ENCODE measurements around the gene PLN. TPM values are rescaled to one million over a fixed set of nuclear protein-coding genes. Genes with fewer than 3 reads are reported as not detected.

PLN gene
- not detected in 2 replicates for total RNA-seq

DNA sequence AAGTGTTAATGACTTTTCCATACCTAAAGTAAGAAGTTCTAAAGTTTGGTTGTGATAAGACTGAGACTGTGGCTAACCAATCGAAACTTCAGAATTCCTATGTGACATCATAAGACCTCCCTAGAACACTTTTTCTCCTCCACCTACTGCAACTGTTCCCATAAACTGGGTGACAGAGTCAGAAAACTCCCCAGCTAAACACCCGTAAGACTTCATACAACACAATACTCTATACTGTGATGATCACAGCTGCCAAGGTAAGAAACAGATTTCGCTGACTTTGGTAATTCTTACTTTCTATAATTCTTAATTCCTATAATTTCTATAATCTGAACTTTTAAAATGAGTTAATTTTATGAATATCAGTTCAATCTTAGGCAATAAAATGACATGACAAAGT lies at the start of gene PLN:
TSS of gene PLN (plus strand) at position 161 of the 400 bp plus-strand sequence. CDS start 10,626 bp downstream, outside the sequence.
- no peak for DNase-seq (ENCODE audit: low read depth in 2 of 2)

DNA sequence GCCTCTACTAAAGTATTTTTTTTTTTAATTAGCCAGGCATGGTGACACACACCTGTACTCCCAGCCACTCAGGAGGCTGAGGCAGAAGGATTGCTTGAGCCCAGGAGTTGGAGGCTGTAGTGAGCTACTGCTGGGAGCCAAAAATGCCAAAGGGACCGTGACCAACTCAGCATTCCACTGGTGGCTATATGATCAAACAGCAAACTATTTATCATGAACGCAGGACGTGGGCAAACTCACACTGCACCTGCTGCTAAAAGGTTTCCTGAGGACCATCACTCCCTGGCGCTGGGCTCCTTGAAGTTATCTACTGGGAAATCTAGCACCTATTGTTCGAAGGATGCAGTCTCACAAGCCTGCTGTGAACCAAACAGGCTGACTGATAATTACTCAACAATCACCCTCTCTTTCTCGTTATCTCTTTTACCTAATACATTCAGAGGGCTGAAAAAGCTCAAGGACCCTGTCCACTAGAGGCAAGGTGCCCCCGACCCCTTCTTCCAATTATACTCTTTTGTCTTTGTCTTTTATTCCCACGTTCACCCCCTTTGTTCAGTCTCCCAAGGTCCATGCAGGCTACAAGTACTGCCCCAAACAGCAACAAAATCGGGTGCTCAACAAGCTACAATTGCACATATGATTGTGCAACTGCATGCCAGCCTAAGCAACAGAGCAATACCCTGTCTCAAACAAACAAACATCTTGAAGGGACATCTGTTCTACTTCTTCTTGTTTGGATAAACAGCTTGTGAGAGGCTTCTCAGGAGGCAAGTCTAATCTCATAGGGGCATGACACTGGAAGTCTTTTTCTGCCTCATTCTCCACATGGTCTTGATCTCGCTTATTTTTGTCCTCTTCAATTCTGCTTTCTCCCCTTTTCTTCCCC lies 47.7 kb upstream of the PLN start:
- no peak for DNase-seq (ENCODE audit: low read depth in 2 of 2)

DNA sequence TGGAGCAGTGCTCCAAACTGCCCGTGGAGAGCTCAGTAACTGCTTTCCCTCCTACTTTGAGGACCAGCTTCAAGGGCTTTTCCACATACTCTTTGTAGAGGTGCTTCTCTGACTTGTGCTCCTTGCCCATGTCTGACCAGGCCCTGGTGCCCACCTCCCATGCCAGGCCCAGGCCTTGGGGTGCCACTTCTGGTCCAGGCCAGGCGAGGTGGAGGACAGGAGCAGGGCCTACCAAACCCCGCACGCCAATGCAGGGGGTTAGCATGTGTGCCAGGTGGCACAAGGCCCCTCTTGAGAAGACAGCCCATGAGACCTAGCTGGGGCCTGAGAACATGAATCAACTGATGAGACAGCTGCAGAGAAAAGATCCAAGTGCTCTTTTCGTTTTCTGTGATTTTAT lies 47.0 kb upstream of the PLN start:
- no peak for DNase-seq (ENCODE audit: low read depth in 2 of 2)

DNA sequence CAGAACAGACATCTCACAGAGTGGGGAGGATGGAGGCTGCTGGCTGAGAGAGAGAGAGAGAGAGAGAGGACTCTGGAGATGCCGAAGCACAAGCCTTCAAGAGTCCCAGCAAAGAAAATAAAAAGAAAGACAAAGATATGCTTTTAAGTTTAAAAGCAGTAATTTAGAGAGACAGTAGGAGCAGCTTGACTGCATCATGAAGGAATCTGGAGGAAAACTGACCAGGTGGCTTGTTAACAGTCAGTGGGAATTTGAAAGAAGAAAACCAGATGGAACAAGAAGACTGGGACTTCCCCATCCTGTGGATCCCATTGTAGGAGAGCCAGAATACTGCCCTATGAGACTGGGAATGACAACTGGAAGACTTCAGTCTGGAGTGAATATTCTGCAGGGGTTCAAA lies 46.3 kb upstream of the PLN start:
- DNase-seq (ENCODE audit: low read depth in 2 of 2) = no peak

DNA sequence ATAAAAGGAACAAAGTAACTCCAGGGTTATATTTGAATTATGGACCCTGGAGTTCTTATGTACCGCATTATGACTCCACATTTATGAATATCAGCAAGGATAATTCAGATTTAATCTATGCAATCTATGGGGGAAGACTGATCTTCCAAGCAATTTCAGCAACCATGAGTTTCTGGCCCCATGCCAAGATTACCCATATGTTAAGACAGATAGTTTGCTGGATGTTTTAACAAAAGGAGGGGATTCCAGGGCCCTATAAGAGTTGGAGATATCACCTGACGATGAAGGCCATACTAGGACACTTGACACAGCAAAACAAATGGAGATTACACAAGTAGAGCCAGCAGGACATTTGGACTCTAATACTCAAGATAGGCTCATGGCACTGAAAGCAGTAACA lies 45.9 kb upstream of the PLN start:
- DNase-seq (ENCODE audit: low read depth in 2 of 2) = no peak

DNA sequence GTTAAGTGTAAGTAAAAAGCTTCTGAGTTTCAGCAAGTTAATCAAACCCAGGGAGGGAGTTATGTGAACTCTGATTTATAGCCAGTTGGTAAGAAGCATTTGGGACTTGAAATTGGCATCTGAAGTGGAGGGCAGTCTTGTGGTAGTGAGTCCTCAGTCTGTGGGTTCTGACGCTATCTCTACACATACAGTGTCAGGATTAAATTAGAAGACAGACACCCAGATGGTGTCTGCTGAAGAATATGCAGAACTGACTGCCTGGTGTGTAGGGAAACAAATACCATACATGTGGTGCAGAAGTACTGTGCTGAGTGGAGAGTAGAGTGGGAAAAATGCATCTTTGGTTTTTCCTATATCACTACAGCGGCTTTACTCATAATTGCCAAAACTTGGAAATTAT lies 43.5 kb upstream of the PLN start:
- no peak for DNase-seq (ENCODE audit: low read depth in 2 of 2)

DNA sequence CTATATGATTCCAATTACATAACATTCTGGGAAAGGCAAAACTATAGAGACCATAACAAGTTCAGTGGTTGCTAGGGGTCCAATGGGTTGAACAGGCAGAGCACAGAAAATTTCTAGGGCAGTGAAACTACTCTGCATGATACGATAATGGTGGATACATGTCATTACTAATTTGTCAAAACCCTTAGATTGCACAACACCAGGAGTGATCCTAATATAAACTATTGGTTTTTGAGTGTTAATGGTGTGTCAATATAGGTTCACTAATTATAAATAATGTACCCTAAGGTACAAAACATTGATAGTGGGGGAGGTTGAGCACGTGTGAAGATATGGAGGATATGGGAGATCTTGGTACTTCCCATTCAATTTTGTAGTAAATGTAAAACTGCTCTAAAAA lies 42.4 kb upstream of the PLN start:
- DNase-seq (ENCODE audit: low read depth in 2 of 2) = no peak

DNA sequence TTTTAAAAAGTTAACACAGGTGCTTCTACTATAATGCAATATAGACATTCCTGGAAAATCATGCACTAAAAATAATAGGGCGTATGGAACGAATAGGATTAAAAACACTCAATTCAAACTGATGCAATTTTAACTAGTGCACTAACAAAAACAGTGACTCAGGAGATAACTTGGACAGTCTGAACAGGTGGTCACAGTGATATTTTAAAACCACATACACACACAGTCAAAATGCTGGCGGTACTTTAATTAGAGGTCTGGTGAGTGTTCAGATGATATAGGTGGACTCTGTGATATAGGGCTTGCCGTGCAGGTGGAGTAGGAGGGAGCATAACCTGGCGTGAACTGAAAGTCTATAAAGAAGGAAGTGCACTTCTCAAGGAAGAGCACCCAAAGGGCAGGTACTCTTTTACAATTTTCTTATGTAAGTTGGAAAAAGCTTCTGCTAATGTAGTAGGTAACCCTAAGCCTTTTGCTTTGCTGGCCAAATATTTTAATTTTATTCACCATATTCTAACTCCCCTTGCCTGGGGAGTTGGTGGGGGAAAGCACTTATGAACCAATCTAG lies 41.9 kb upstream of the PLN start:
- no peak for DNase-seq (ENCODE audit: low read depth in 2 of 2)

DNA sequence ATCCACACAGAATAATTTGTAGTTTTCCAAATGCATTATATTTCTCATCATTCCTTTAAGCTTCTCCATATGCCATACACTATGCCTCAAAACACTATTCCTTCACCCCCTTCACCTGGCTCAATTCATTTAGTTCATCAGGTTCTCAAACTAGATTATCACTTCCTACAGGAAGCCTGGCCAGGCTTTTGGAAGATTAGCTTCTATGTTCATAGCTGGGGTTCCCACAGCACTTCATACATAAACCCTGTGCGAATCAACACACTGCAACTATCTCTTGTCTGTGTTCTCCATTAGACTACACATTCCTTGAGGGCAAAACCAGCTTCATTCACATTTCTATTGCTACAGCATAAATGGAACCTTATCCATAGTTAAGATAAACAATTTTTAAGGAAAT lies 40.5 kb upstream of the PLN start:
- peak; percentile 7 to 54 for DNase-seq (ENCODE audit: low read depth in 2 of 2)

DNA sequence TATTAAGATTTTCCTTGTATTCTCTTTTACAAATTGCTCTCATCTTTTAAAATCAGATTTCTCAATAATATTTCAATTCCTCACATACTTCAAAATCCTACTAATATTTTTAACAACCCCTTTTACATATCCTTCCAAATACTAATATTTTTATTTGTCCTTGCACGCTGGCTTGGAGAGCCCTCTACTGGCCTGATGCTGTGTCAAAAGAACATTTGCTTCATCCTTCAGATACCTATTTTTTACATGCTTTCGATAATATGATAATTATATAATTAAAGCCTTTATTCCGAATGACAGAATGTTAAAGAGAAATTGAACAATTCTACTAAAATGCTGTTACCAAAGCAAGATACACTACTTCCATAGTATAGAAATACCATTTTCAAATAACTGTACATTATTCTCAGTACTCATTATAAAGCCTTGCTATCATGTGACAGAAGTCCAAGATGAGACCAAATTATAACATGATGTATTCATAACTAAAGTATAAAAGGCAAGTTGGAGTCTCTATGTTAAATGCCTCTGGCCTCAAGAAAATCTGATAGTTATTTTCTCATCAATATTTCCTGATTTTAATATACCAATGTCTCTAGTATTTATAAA lies 39.0 kb upstream of the PLN start:
- peak; percentile 36 to 64 for DNase-seq (ENCODE audit: low read depth in 2 of 2)

DNA sequence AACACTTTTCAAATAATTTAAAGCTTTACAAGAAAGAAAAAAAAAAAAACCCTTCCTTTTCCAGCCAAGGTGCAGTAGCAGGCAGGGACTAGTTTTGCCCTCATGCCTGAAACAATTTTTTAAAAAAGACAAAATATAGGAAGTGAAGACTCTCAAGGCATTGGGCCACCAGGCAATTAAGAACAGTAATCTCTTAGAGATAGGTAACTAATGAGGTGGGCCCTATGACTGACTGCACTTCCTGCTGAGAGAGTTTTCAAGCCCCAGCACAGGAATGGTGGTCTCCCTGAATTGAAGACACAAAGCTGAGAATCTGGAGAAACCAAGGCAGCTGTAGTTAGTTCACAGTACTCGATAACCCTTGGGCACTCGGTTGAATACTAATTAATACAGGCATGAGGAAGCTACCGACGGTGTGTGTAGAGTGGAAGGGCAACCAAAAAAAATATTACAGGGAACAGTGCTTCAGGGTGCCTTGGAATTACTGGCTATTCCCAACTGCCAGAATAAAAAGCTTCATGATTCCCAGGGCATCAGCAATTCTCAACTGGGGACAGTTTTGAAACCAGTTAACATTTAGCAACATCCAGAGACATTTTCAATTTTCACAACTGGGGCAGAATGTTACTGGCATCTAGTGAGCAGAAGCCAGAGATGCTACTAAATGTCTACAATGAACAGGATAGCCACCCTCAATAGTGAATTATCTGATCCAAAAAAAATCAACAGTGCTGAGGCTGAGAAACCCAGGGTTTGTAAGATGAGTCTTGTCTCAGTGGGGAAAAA lies 36.0 kb upstream of the PLN start:
- DNase-seq (ENCODE audit: low read depth in 2 of 2) = no peak

DNA sequence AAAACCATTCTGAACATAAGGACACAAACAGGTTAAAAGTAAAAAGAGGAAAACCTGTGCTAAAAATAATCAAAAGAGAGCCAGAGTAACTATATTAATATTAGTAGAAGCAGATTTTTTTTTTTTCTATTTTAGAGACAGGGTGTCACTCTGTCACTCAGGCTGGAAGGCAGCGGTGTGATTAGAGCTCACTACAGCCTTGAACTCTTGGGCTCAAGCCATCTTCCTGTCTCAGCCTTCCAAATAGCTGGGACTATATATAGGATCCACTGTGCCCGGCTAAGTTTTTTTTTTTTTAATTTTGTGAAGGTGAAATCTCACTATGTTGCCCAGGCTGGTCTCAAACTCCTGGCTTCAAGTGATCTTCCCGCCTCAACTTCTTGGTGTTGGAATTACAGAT lies 33.4 kb upstream of the PLN start:
- DNase-seq (ENCODE audit: low read depth in 2 of 2) = no peak

DNA sequence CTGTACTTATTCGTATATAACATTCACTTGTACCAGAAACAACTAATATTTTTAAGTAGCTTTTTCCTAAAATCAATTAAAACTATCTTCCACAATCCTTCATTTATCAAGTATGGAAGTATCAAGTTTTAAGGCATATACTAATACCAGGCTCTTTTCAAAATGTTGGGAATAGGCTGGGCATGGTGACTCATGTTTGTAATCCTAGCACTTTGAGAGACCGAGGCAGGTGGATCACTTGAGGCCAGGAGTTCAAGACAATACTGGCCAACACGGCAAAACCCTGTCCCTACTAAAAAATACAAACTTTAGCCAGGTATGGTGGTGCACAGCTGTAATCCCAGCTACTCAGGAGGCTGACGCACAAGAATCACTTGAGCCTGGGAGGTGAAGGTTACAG lies 25.7 kb upstream of the PLN start:
- no peak for DNase-seq (ENCODE audit: low read depth in 2 of 2)

DNA sequence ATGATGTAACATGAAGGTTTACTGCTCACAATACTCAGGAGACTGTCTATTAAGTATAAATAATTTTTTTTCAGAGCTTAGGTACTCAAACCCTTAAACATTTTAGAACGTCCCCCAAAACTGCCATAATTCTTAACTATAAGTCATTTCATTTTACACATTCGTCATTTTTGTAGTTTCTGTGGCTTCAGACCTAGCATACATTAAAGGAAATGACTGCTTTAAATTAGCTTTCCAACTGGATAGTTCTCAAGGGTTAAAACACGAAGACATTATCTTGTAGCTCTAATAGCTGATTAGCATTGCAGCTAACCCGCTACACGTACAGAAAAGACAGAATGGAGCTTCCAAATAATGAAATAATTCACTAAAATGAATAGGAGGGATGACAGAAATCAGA lies 24.9 kb upstream of the PLN start:
- no peak for DNase-seq (ENCODE audit: low read depth in 2 of 2)

DNA sequence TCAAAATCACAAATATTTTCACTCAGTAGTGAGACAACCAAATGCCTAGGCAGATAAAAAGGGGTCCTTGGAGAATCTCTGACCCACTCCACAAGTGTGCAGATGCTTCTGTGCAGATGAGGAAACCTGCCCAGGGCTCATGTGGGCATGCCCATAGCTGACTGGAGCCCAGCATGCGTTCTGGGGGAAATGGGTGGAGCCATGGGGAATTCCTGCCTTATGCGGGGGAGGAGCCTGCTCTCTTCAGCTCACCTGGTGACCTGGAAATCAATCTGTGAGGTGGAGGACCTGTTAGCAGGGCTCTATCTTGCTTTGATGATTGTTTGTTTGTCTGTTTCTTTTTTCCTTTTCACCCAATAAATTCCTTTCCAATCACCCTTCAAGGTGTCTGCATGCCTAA lies 23.4 kb upstream of the PLN start:
- DNase-seq (ENCODE audit: low read depth in 2 of 2) = no peak

DNA sequence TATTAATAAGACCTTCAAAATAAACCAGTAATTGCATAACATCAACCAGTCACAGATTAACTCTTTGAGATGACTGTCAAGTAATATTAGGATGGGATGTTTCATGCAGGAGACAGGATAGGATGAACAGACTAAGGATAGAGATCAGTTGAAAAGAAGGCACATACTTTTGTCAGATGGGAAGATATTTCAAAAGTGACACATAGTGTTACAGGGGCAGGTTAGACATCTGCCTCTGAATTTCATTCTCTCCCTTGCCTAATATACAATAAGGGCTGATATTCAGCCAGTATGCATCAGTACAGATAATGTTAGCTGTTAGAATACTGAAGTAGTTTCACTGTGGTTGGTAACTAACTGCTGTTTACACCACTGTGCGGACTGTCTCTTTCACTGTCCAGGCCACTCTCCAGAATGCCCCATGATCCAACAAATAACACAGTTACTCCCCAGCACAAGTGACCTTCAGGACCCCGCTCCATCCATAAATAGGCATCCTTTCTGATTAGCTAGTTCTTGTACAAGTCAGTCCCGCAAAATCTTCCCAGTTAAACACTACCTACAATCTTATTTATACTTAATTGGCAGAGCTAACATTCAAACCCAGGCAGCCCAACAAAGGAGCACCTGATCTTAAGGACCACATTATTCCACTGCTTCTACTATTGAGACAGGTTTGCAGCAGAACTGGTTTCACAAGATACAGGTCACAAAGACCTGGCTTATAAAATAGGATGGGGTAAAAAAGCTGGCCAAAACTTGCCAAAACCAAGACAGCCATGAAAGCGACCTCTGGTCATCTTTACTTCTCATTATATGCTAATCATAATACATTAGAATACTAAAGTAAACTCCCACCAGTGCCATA lies 21.9 kb upstream of the PLN start:
- DNase-seq (ENCODE audit: low read depth in 2 of 2) = no peak

DNA sequence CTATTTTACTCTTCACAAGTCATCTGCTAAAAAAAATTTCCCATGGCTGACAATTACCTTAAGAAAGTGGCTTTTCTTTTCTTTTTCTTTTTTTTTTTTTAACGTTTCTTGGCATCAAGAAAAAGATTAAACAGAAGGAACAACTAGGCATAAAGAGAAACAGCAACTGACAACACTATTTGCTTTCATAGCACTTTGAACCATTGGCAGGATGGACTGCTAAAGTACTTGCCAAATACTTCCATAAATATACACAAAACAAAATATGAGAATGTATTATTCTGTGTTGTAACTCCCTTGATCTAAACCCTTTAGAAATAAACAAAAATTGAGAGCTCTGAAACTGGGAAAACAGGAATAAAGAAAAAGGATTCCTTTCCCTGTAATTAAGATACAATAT lies 20.0 kb upstream of the PLN start:
- no peak for DNase-seq (ENCODE audit: low read depth in 2 of 2)

DNA sequence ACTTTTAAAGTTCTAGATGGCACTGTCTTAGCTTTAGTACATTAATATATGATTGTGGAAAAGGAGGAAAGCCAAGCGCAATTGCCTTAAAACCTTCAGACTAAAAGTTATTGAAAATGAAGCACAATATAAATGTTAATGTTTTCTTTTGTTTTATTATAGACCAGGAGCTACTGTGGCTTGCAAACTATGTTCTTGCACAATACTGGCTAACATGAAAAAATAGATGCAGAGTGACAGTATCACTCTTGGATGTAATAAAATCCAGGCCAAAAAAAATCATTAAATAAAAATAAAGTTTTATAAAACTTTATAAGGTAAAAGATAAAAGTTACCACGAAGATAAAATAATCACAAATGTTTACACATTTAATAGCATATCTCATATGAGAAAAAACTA lies 18.3 kb upstream of the PLN start:
- no peak for DNase-seq (ENCODE audit: low read depth in 2 of 2)

DNA sequence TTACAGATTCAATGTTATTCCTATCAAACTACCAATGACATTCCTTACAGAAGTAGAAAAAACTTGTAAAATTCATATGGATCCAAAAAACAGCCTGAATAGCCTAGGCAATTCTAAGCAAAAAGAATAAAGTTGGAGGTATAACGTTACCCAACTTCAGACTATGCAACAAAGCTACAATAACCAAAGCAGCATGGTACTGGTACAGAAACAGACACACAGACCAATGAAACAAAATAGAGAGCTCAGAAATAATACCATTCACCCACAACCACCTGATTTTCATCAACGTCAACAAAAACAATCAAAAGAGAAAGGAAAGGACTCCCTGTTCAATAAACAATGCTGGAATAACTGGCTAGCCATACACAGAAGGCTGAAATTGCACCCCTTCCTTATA lies 17.2 kb upstream of the PLN start:
- no peak for DNase-seq (ENCODE audit: low read depth in 2 of 2)

DNA sequence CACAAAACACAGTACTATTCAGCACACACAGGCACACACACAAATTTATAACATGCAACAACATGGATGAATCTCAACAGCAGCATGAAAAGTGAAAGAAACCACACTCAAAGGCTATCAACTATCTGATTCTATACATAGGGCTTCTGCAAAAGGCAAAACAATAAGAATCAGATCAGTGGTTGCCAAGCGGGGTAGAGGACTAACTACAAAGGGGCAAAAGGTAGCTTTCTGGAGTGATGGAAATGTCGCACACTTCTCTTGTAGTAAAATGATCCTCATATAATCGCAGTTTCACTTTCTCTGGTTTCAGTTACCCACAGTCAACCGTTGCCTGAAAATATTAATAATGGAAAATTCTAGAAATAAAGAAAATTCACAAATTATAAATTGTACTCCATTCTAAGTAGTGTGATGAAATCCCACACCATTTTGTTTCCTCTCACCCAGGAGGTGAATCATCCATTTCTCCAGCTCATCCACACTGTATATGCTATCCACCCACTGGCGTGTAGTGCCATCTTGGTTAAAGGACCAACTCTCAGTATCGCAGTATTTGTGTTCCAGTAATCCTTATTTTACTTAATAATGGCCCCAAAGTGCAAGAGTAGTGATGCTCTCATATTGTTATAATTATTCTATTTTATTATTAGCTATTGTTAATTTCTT lies 12.8 kb upstream of the PLN start:
- DNase-seq (ENCODE audit: low read depth in 2 of 2) = no peak

DNA sequence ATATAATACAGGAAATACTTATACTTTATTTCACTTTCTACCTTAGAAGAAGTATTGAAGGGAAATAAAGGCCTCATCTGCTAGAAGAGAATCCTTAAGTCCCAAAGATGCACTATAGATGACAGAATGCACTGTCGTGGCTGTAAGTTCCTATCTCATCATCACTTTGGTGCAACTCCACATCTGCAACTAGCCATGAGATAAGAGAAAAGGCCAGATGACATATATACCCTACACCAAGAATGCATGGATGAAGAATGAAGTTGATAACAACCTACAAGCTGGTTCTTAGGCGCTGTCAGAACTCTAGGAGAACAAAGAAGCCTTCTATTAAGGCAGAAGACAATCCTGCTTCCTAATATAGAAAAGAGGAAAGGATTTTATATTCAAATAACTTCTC lies 11.6 kb upstream of the PLN start:
- DNase-seq (ENCODE audit: low read depth in 2 of 2) = no peak
